GM19240 (cell line): ENCODE data around the gene N4BP2.

Experiments used
- DNase-seq: peaks from one replicate; pipeline ENCODE4 v3.0.0; 2011; ENCODE audit warnings: low spot score; ENCODE audit not compliant: insufficient read length

Gene N4BP2

GRCh38 chr4:40205259-40206198 lies 148.9 kb downstream of the N4BP2 start:
- DNase-seq: no peak

GRCh38 chr4:40206426-40206825 lies 149.8 kb downstream of the N4BP2 start:
- no peak for DNase-seq
